ENCODE results near the gene PLXNA4. TPM values are rescaled to one million over a fixed set of nuclear protein-coding genes. Genes with fewer than 3 reads are reported as not detected.

Gene PLXNA4
- polyA plus RNA-seq, 1 donor from 2014 or later, result not detected

GRCh38 chr7:132455378-132455777, 120.9 kb downstream of the PLXNA4 start:
- H3K4me3 Mint-ChIP-seq, result no peak overlapping the region
- H3K9me3 Mint-ChIP-seq, result peaks cover 0 to 2% (median 2%) of the 10 kb centered on the region in 3 donors
- H3K4me1 Mint-ChIP-seq, result no peaks in the 10 kb centered on the region
- H3K36me3 Mint-ChIP-seq, result no peaks in the 10 kb centered on the region
- H3K27me3 Mint-ChIP-seq, result peaks cover 11% of the 10 kb centered on the region
- H3K27ac Mint-ChIP-seq, result no peak overlapping the region

GRCh38 chr7:132453826-132454225, 122.4 kb downstream of the PLXNA4 start:
- Mint-ChIP-seq H3K4me3 (no peak overlapping the region), H3K27me3 (peaks cover 8% of the 10 kb centered on the region), H3K27ac (peak overlapping the region in 1 of 3 donors; percentile 37), H3K4me1 (no peaks in the 10 kb centered on the region), H3K9me3 (peaks cover 0 to 2% (median 2%) of the 10 kb centered on the region in 3 donors), H3K36me3 (no peaks in the 10 kb centered on the region)

- Mint-ChIP-seq H3K4me1 (no peaks in the 10 kb centered on the region), H3K9me3 (peaks cover 0 to 2% (median 0%) of the 10 kb centered on the region in 3 donors), H3K27ac (peak overlapping the region in 1 of 3 donors; percentile 31), H3K4me3 (peak overlapping the region in 1 of 4 donors; percentile 12), H3K27me3 (peaks cover 8% of the 10 kb centered on the region), H3K36me3 (no peaks in the 10 kb centered on the region)
Observed at GRCh38 chr7:132451161-132451560, 125.1 kb downstream of the PLXNA4 start.

GRCh38 chr7:132450696-132451095, 125.6 kb downstream of the PLXNA4 start:
- no peaks in the 10 kb centered on the region for H3K4me1 Mint-ChIP-seq
- H3K27me3 Mint-ChIP-seq, result peaks cover 8% of the 10 kb centered on the region
- H3K27ac Mint-ChIP-seq, result peak overlapping the region in 1 of 3 donors; percentile 31
- peaks cover 0 to 2% (median 0%) of the 10 kb centered on the region in 3 donors for H3K9me3 Mint-ChIP-seq
- H3K36me3 Mint-ChIP-seq, result no peaks in the 10 kb centered on the region
- no peak overlapping the region for H3K4me3 Mint-ChIP-seq

GRCh38 chr7:132450188-132450587, 126.1 kb downstream of the PLXNA4 start:
- no peaks in the 10 kb centered on the region for H3K4me1 Mint-ChIP-seq
- peaks cover 0 to 2% (median 0%) of the 10 kb centered on the region in 3 donors for H3K9me3 Mint-ChIP-seq
- no peaks in the 10 kb centered on the region for H3K36me3 Mint-ChIP-seq
- H3K4me3 Mint-ChIP-seq, result no peak overlapping the region
- H3K27me3 Mint-ChIP-seq, result peaks cover 8% of the 10 kb centered on the region
- no peak overlapping the region for H3K27ac Mint-ChIP-seq

GRCh38 chr7:132446666-132447278, 129.5 kb downstream of the PLXNA4 start:
- peaks cover 9% of the 10 kb centered on the region for H3K27me3 Mint-ChIP-seq
- no peaks in the 10 kb centered on the region for H3K36me3 Mint-ChIP-seq
- no peaks in the 10 kb centered on the region for H3K4me1 Mint-ChIP-seq
- H3K4me3 Mint-ChIP-seq, result no peak overlapping the region
- no peaks in the 10 kb centered on the region for H3K9me3 Mint-ChIP-seq
- H3K27ac Mint-ChIP-seq, result no peak overlapping the region

GRCh38 chr7:132446260-132446659, 130.0 kb downstream of the PLXNA4 start:
- Mint-ChIP-seq H3K9me3 (no peaks in the 10 kb centered on the region), H3K36me3 (no peaks in the 10 kb centered on the region), H3K27ac (no peak overlapping the region), H3K4me3 (no peak overlapping the region), H3K27me3 (peaks cover 8% of the 10 kb centered on the region), H3K4me1 (no peaks in the 10 kb centered on the region)

- Mint-ChIP-seq H3K4me1 (no peaks in the 10 kb centered on the region), H3K4me3 (no peak overlapping the region)
Observed at GRCh38 chr7:132443761-132444520, 132.3 kb downstream of the PLXNA4 start.

GRCh38 chr7:132441935-132442334, 134.3 kb downstream of the PLXNA4 start:
- H3K27me3 Mint-ChIP-seq, result peaks cover 13% of the 10 kb centered on the region
- H3K4me1 Mint-ChIP-seq, result peaks cover 0 to 4% (median 0%) of the 10 kb centered on the region in 3 donors
- peaks cover 0 to 1% (median 0%) of the 10 kb centered on the region in 3 donors for H3K9me3 Mint-ChIP-seq
- H3K4me3 Mint-ChIP-seq, result no peak overlapping the region
- H3K36me3 Mint-ChIP-seq, result no peaks in the 10 kb centered on the region
- H3K27ac Mint-ChIP-seq, result no peak overlapping the region

More at GRCh38 chr7:132443761-132444520, 132.3 kb downstream of the PLXNA4 start:
- H3K36me3 Mint-ChIP-seq, result no peaks in the 10 kb centered on the region
- peaks cover 9% of the 10 kb centered on the region for H3K27me3 Mint-ChIP-seq
- H3K27ac Mint-ChIP-seq, result no peak overlapping the region
- H3K9me3 Mint-ChIP-seq, result no peaks in the 10 kb centered on the region

GRCh38 chr7:132440151-132440550, 136.1 kb downstream of the PLXNA4 start:
- no peaks in the 10 kb centered on the region for H3K36me3 Mint-ChIP-seq
- H3K27me3 Mint-ChIP-seq, result peaks cover 19% of the 10 kb centered on the region
- H3K4me3 Mint-ChIP-seq, result no peak overlapping the region
- H3K9me3 Mint-ChIP-seq, result peaks cover 0 to 1% (median 0%) of the 10 kb centered on the region in 3 donors
- H3K4me1 Mint-ChIP-seq, result peaks cover 0 to 4% (median 0%) of the 10 kb centered on the region in 3 donors
- H3K27ac Mint-ChIP-seq, result no peak overlapping the region

GRCh38 chr7:132438926-132439325, 137.3 kb downstream of the PLXNA4 start:
- Mint-ChIP-seq H3K9me3 (peaks cover 0 to 1% (median 0%) of the 10 kb centered on the region in 3 donors), H3K4me3 (no peak overlapping the region), H3K27me3 (peaks cover 20% of the 10 kb centered on the region), H3K36me3 (no peaks in the 10 kb centered on the region), H3K4me1 (peaks cover 0 to 5% (median 0%) of the 10 kb centered on the region in 3 donors), H3K27ac (no peak overlapping the region)

- Mint-ChIP-seq H3K27ac (no peak overlapping the region), H3K27me3 (peaks cover 17% of the 10 kb centered on the region), H3K36me3 (no peaks in the 10 kb centered on the region), H3K4me1 (peaks cover 0 to 5% (median 0%) of the 10 kb centered on the region in 3 donors), H3K9me3 (peaks cover 0 to 1% (median 0%) of the 10 kb centered on the region in 3 donors), H3K4me3 (no peak overlapping the region)
Observed at GRCh38 chr7:132437730-132438129, 138.5 kb downstream of the PLXNA4 start.

- Mint-ChIP-seq H3K4me3 (no peak overlapping the region), H3K27me3 (peaks cover 15% of the 10 kb centered on the region), H3K27ac (peak overlapping the region in 1 of 3 donors; percentile 63), H3K9me3 (peaks cover 0 to 1% (median 0%) of the 10 kb centered on the region in 3 donors), H3K4me1 (peaks cover 0 to 5% (median 0%) of the 10 kb centered on the region in 3 donors), H3K36me3 (no peaks in the 10 kb centered on the region)
Observed at GRCh38 chr7:132436121-132436520, 140.1 kb downstream of the PLXNA4 start.

- Mint-ChIP-seq H3K36me3 (no peaks in the 10 kb centered on the region), H3K4me3 (no peak overlapping the region), H3K27ac (peak overlapping the region in 1 of 3 donors; percentile 64), H3K27me3 (peaks cover 15% of the 10 kb centered on the region), H3K9me3 (peaks cover 0 to 1% (median 0%) of the 10 kb centered on the region in 3 donors), H3K4me1 (peaks cover 0 to 5% (median 0%) of the 10 kb centered on the region in 3 donors)
Observed at GRCh38 chr7:132435016-132435990, 141.0 kb downstream of the PLXNA4 start.

All from IgD-negative memory B cell (primary cell).